ENCODE measurements around the gene SMIM24.

SMIM24 gene

GRCh38 chr19:3526507-3527237 is 46.3 kb upstream of the SMIM24 start:
- peaks cover 56% of the 10 kb centered on the region for H3K36me3 ChIP-seq (ENCODE audit: low read depth)

DNA sequence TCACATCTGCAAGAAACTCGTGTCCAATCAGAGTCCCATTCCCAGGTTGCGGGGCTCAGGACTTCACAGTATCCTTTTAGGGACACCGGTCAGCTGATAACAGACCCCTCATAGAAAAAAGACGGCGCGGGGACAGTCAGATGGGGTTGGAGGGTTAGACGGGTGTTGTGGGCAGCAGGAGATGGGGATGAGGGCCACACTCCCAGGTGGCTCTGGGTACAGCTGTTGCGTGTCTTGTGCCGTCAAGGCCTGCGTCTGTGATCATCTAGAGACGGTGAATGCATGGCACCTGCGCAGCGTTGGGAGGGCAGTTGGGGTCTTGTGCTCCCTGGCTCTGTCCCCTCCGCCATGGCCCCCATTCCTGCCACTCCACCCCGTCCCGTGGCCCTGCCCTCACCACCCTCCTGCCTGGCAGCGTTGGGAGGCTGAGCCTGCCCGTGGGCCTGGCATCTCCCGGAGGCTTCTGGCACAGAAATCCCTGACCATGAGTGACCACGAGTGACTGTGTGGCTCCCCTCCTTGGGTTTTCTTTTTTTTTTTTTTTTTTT is 44.7 kb upstream of the SMIM24 start:
- Histone ChIP-seq H3K27me3 (ENCODE audit: insufficient read depth, poor library complexity, severe bottlenecking) (no peaks in the 10 kb centered on the region), H3K36me3 (ENCODE audit: low read depth) (peaks cover 49% of the 10 kb centered on the region), H3K27ac (ENCODE audit: poor library complexity, severe bottlenecking) (no peak overlapping the region), H3K4me1 (ENCODE audit: insufficient read depth, poor library complexity, severe bottlenecking) (peaks cover 11% of the 10 kb centered on the region), H3K4me3 (ENCODE audit: severe bottlenecking) (no peak overlapping the region), H3K9me3 (ENCODE audit: severe bottlenecking) (no peaks in the 10 kb centered on the region)
- TF ChIP-seq CTCF (IDR thresholded peaks at IDR 0.05; ENCODE audit: poor library complexity, severe bottlenecking): no peak
- DNase-seq (ENCODE audit: low spot score) (no peak), ATAC-seq (ENCODE audit: low read depth) (no peak)

More at GRCh38 chr19:3526507-3527237, 46.3 kb upstream of the SMIM24 start:
- DNase-seq (ENCODE audit: low spot score) (no peak), ATAC-seq (ENCODE audit: low read depth) (no peak)
- H3K9me3 ChIP-seq (ENCODE audit: severe bottlenecking): no peaks in the 10 kb centered on the region
- H3K27me3 ChIP-seq (ENCODE audit: insufficient read depth, poor library complexity, severe bottlenecking): no peaks in the 10 kb centered on the region
- H3K4me3 ChIP-seq (ENCODE audit: severe bottlenecking): no peak overlapping the region
- no peaks in the 10 kb centered on the region for H3K4me1 ChIP-seq (ENCODE audit: insufficient read depth, poor library complexity, severe bottlenecking)
- TF ChIP-seq CTCF (IDR thresholded peaks at IDR 0.05; ENCODE audit: poor library complexity, severe bottlenecking): no peak
- H3K27ac ChIP-seq (ENCODE audit: poor library complexity, severe bottlenecking): no peak overlapping the region

- ATAC-seq (ENCODE audit: low read depth) (no peak), DNase-seq (ENCODE audit: low spot score) (no peak)
- no peak overlapping the region for H3K4me3 ChIP-seq (ENCODE audit: severe bottlenecking)
- no peaks in the 10 kb centered on the region for H3K9me3 ChIP-seq (ENCODE audit: severe bottlenecking)
- TF ChIP-seq CTCF (IDR thresholded peaks at IDR 0.05; ENCODE audit: poor library complexity, severe bottlenecking): no peak
- H3K27ac ChIP-seq (ENCODE audit: poor library complexity, severe bottlenecking): no peak overlapping the region
- no peaks in the 10 kb centered on the region for H3K27me3 ChIP-seq (ENCODE audit: insufficient read depth, poor library complexity, severe bottlenecking)
- H3K36me3 ChIP-seq (ENCODE audit: low read depth): peaks cover 49% of the 10 kb centered on the region
- H3K4me1 ChIP-seq (ENCODE audit: insufficient read depth, poor library complexity, severe bottlenecking): peaks cover 11% of the 10 kb centered on the region
Measured at GRCh38 chr19:3524078-3524842, 43.9 kb upstream of the SMIM24 start.

- H3K9me3 ChIP-seq (ENCODE audit: severe bottlenecking): no peaks in the 10 kb centered on the region
- no peak for DNase-seq (ENCODE audit: low spot score)
- TF ChIP-seq CTCF (IDR thresholded peaks at IDR 0.05; ENCODE audit: poor library complexity, severe bottlenecking): no peak
- H3K4me1 ChIP-seq (ENCODE audit: insufficient read depth, poor library complexity, severe bottlenecking): peaks cover 11% of the 10 kb centered on the region
- H3K27me3 ChIP-seq (ENCODE audit: insufficient read depth, poor library complexity, severe bottlenecking): no peaks in the 10 kb centered on the region
- peaks cover 49% of the 10 kb centered on the region for H3K36me3 ChIP-seq (ENCODE audit: low read depth)
- H3K4me3 ChIP-seq (ENCODE audit: severe bottlenecking): no peak overlapping the region
- no peak for ATAC-seq (ENCODE audit: low read depth)
- H3K27ac ChIP-seq (ENCODE audit: poor library complexity, severe bottlenecking): no peak overlapping the region
Measured at GRCh38 chr19:3523361-3524077, 43.2 kb upstream of the SMIM24 start.
